ENCODE measurements around the gene PLA2G2D.

GRCh38 chr1:20134995-20135394 is 15.7 kb upstream of the PLA2G2D start:
- TF ChIP-seq ZGPAT (CRISPR knock-in tag; IDR thresholded peaks at IDR 0.05) (no peak), THAP7 (CRISPR knock-in tag; IDR thresholded peaks at IDR 0.05) (no peak), CTCF (CRISPR knock-in tag; IDR thresholded peaks at IDR 0.05) (no peak), TCF12 (IDR thresholded peaks at IDR 0.05) (no peak), TCF12 (CRISPR knock-in tag; IDR thresholded peaks at IDR 0.05) (no peak), EP300 (IDR thresholded peaks at IDR 0.05; ENCODE audit: low read depth in 2 of 2, low read length in 2 of 2) (no peak), EP300 (CRISPR knock-in tag; IDR thresholded peaks at IDR 0.05; ENCODE audit: borderline replicate concordance) (no peak), RFXAP (CRISPR knock-in tag; IDR thresholded peaks at IDR 0.05; ENCODE audit: borderline replicate concordance) (no peak), CHD2 (IDR thresholded peaks at IDR 0.05; ENCODE audit: low read depth, low read length) (no peak), NCOA2 (CRISPR knock-in tag; IDR thresholded peaks at IDR 0.05) (no peak), TGIF2 (CRISPR knock-in tag; IDR thresholded peaks at IDR 0.05) (no peak), CSRNP2 (CRISPR knock-in tag; conservative IDR thresholded peaks at IDR 0.05; ENCODE audit: low read depth) (no peak)
